Mesothelial cell of epicardium (in vitro differentiated cells): ENCODE results near the gene DEPDC1. TPM values are rescaled to one million over a fixed set of nuclear protein-coding genes. Genes with fewer than 3 reads are reported as not detected.
A peak's percentile ranks its signal among the peaks of the same experiment; 100 is the strongest.

Source experiments
- DNase-seq, 2 experiments: peaks; one replicate each; pipeline ENCODE4 v3.0.0; 2021; ENCODE audit warnings: low spot score in 2 of 2; ENCODE audit not compliant: unreplicated experiment in 2 of 2
- H3K27ac Mint-ChIP-seq: 2 replicates; pipeline ENCODE4 v1.8.0; 2021; ENCODE audit warnings: mixed read lengths
- H3K27me3 Mint-ChIP-seq: 2 replicates; pipeline ENCODE4 v1.8.0; 2021; ENCODE audit warnings: low read depth, mixed read lengths
- H3K36me3 Mint-ChIP-seq: 2 replicates; pipeline ENCODE4 v1.8.0; 2021; ENCODE audit warnings: mixed read lengths
- H3K4me1 Mint-ChIP-seq: 2 replicates; pipeline ENCODE4 v1.8.0; 2021; ENCODE audit warnings: mixed read lengths
- H3K4me3 Mint-ChIP-seq: 2 replicates; pipeline ENCODE4 v1.8.0; 2021; ENCODE audit warnings: mild to moderate bottlenecking, moderate library complexity, mixed read lengths
- H3K9me3 Mint-ChIP-seq: 2 replicates; pipeline ENCODE4 v1.8.0; 2021; ENCODE audit warnings: mixed read lengths
- CTCF ChIP-seq: fragments of 200-600 bp; sonication (generic); IDR thresholded peaks from one replicate; pipeline ENCODE4 v1.5.0; 2021; ENCODE audit warnings: antibody characterized with exemption; ENCODE audit not compliant: unreplicated experiment
- total RNA-seq: library from RNA; stranded (reverse); gene quantifications from 3 replicates; pipeline ENCODE4 v1.2.1, GENCODE V29; 2021

DEPDC1 gene
- total RNA-seq = 9.9 to 11.4 TPM (median 10.4 TPM) in 3 replicates

GRCh38 chr1:68496680-68497357 lies at the start of gene DEPDC1:
Gene DEPDC1 (minus strand): TSS chr1:68497082. CDS start chr1:68496999, 83 bp downstream.
- Mint-ChIP-seq H3K4me3 (peak within 1 kb of the TSS; percentile 91), H3K36me3 (peaks cover 2% of the 10 kb centered on the region), H3K27ac (peak within 1 kb of the TSS; percentile 82), H3K27me3 (no peaks in the 10 kb centered on the region), H3K9me3 (peaks cover 11% of the 10 kb centered on the region), H3K4me1 (peaks cover 25% of the 10 kb centered on the region)
- no peak for TF ChIP-seq CTCF
- DNase-seq = peak; percentile 94 to 97

GRCh38 chr1:68544651-68545050 lies 47.8 kb upstream of the DEPDC1 start:
- Mint-ChIP-seq H3K9me3 (peaks cover 8% of the 10 kb centered on the region), H3K4me3 (no peak overlapping the region), H3K27me3 (no peaks in the 10 kb centered on the region), H3K27ac (no peak overlapping the region), H3K36me3 (no peaks in the 10 kb centered on the region), H3K4me1 (no peaks in the 10 kb centered on the region)
- TF ChIP-seq CTCF = no peak
- DNase-seq = no peak

- no peak overlapping the region for H3K4me3 Mint-ChIP-seq
- DNase-seq = no peak
- no peaks in the 10 kb centered on the region for H3K36me3 Mint-ChIP-seq
- H3K27me3 Mint-ChIP-seq = no peaks in the 10 kb centered on the region
- H3K4me1 Mint-ChIP-seq = no peaks in the 10 kb centered on the region
- no peaks in the 10 kb centered on the region for H3K9me3 Mint-ChIP-seq
- no peak for TF ChIP-seq CTCF
- no peak overlapping the region for H3K27ac Mint-ChIP-seq
Measured at GRCh38 chr1:68542586-68542985, 45.7 kb upstream of the DEPDC1 start.

GRCh38 chr1:68538941-68539340 lies 42.1 kb upstream of the DEPDC1 start:
- no peaks in the 10 kb centered on the region for H3K27me3 Mint-ChIP-seq
- H3K4me3 Mint-ChIP-seq = no peak overlapping the region
- no peaks in the 10 kb centered on the region for H3K9me3 Mint-ChIP-seq
- DNase-seq = no peak
- H3K36me3 Mint-ChIP-seq = no peaks in the 10 kb centered on the region
- TF ChIP-seq CTCF = no peak
- no peaks in the 10 kb centered on the region for H3K4me1 Mint-ChIP-seq
- H3K27ac Mint-ChIP-seq = no peak overlapping the region

GRCh38 chr1:68528243-68528642 lies 31.4 kb upstream of the DEPDC1 start:
- H3K9me3 Mint-ChIP-seq = peaks cover 16% of the 10 kb centered on the region
- peaks cover 4% of the 10 kb centered on the region for H3K27me3 Mint-ChIP-seq
- peaks cover 2% of the 10 kb centered on the region for H3K36me3 Mint-ChIP-seq
- TF ChIP-seq CTCF = no peak
- DNase-seq = no peak
- H3K4me1 Mint-ChIP-seq = no peaks in the 10 kb centered on the region
- H3K4me3 Mint-ChIP-seq = no peak overlapping the region
- H3K27ac Mint-ChIP-seq = no peak overlapping the region
